Measurements from ENCODE around the gene TTC31. TPM values are rescaled to one million over a fixed set of nuclear protein-coding genes. Genes with fewer than 3 reads are reported as not detected.

The TTC31 gene
- total RNA-seq, 3 donors from 2014 or later = 27.2 to 34.1 (median 30.9) TPM

GRCh38 chr2:74529357-74530238, 46.7 kb downstream of the TTC31 start, which contains the start of the genes AUP1 and HTRA2:
AUP1 (minus strand) TSS chr2:74529706; CDS start chr2:74529629, 77 bp downstream.
HTRA2 (plus strand) TSS chr2:74529933; CDS start chr2:74530007, 74 bp downstream.
- peaks cover 11% of the 10 kb centered on the region for H3K4me1 ChIP-seq (ENCODE audit: low read depth)
- H3K9me3 ChIP-seq = no peaks in the 10 kb centered on the region
- no peak for TF ChIP-seq CTCF (IDR thresholded peaks at IDR 0.05)
- DNase-seq (peak; percentile 98 to 99 (median 98)), ATAC-seq (peak; percentile 90)
- H3K36me3 ChIP-seq (ENCODE audit: low read depth) = no peaks in the 10 kb centered on the region
- H3K4me3 ChIP-seq = peak within 1 kb of the TSS; percentile 79
- intact Hi-C loops (cut with DNase I, micrococcal nuclease) = loop anchor here in 1 of 2 donors (10.0 kb wide), 1 partner anchor 45 kb away; the partner anchor contains the start of genes CCDC142 and TTC31

GRCh38 chr2:74530239-74531187, 47.6 kb downstream of the TTC31 start:
- peak overlapping the region; percentile 79 for H3K4me3 ChIP-seq
- intact Hi-C loops (cut with DNase I, micrococcal nuclease) = loop anchor here in 1 of 2 donors (10.0 kb wide), 1 partner anchor 46 kb away; the partner anchor contains the start of genes CCDC142 and TTC31

GRCh38 chr2:74531666-74532065, 48.8 kb downstream of the TTC31 start:
- no peak for DNase-seq
- intact Hi-C loops (cut with DNase I, micrococcal nuclease) = loop anchor here in 1 of 2 donors (10.0 kb wide), 1 partner anchor 47 kb away; the partner anchor contains the start of genes CCDC142 and TTC31

More at GRCh38 chr2:74530239-74531187, 47.6 kb downstream of the TTC31 start:
- DNase-seq (peak; percentile 62 to 76 (median 72)), ATAC-seq (peak; percentile 27)
- H3K4me1 ChIP-seq (ENCODE audit: low read depth) = peaks cover 11% of the 10 kb centered on the region
- no peaks in the 10 kb centered on the region for H3K9me3 ChIP-seq
- TF ChIP-seq CTCF (IDR thresholded peaks at IDR 0.05) = no peak
- no peaks in the 10 kb centered on the region for H3K36me3 ChIP-seq (ENCODE audit: low read depth)

GRCh38 chr2:74532222-74532621, 49.3 kb downstream of the TTC31 start:
- no peak for ATAC-seq
- DNase-seq = no peak
- Histone ChIP-seq H3K4me3 (no peak overlapping the region), H3K4me1 (ENCODE audit: low read depth) (peaks cover 11% of the 10 kb centered on the region), H3K36me3 (ENCODE audit: low read depth) (no peaks in the 10 kb centered on the region), H3K9me3 (no peaks in the 10 kb centered on the region)
- TF ChIP-seq CTCF (IDR thresholded peaks at IDR 0.05) = no peak
- intact Hi-C loops (cut with DNase I, micrococcal nuclease) = loop anchor here in 1 of 2 donors (10.0 kb wide), 1 partner anchor 47 kb away; the partner anchor contains the start of genes CCDC142 and TTC31

More at GRCh38 chr2:74531666-74532065, 48.8 kb downstream of the TTC31 start:
- no peak overlapping the region for H3K4me3 ChIP-seq
- ATAC-seq = no peak
- no peak for TF ChIP-seq CTCF (IDR thresholded peaks at IDR 0.05)
- H3K4me1 ChIP-seq (ENCODE audit: low read depth) = peaks cover 11% of the 10 kb centered on the region
- H3K36me3 ChIP-seq (ENCODE audit: low read depth) = no peaks in the 10 kb centered on the region
- H3K9me3 ChIP-seq = no peaks in the 10 kb centered on the region

- Histone ChIP-seq H3K4me3 (no peak overlapping the region), H3K9me3 (no peaks in the 10 kb centered on the region), H3K4me1 (ENCODE audit: low read depth) (peaks cover 5% of the 10 kb centered on the region), H3K36me3 (ENCODE audit: low read depth) (no peaks in the 10 kb centered on the region)
- TF ChIP-seq CTCF (IDR thresholded peaks at IDR 0.05) = no peak
- no peak for DNase-seq
- intact Hi-C loops (cut with DNase I, micrococcal nuclease) = loop anchor here in 1 of 2 donors (10.0 kb wide), 1 partner anchor 49 kb away; the partner anchor contains the start of genes CCDC142 and TTC31
- no peak for ATAC-seq
Measured at GRCh38 chr2:74533464-74533863, 50.6 kb downstream of the TTC31 start.

All from mucosa of descending colon (tissue), 3 donors.